GM19238 (cell line): ENCODE data around the gene MOCOS.
"Not testable (repeated sequence)": the region's sequence is repeated elsewhere in the genome, so short reads cannot be mapped to it uniquely, and the experiment has no call there.

Experiments
- DNase-seq: peaks from one replicate; pipeline ENCODE4 v3.0.0; 2011; ENCODE audit warnings: low spot score; ENCODE audit not compliant: insufficient read length

MOCOS gene

DNA sequence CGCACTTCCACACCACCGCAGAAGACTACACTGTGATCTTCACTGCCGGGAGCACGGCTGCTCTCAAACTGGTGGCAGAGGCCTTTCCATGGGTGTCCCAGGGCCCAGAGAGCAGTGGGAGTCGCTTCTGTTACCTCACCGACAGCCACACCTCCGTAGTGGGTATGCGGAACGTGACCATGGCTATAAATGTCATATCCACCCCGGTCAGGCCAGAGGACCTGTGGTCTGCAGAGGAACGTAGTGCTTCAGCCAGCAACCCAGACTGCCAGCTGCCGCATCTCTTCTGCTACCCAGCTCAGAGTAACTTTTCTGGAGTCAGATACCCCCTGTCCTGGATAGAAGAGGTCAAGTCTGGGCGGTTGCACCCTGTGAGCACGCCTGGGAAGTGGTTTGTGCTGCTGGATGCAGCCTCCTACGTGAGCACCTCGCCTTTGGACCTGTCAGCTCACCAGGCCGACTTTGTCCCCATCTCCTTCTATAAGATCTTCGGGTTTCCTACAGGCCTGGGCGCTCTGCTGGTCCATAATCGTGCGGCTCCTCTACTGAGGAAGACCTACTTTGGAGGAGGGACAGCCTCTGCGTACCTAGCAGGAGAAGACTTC is 12.5 kb downstream of the MOCOS start:
- DNase-seq: no peak

DNA sequence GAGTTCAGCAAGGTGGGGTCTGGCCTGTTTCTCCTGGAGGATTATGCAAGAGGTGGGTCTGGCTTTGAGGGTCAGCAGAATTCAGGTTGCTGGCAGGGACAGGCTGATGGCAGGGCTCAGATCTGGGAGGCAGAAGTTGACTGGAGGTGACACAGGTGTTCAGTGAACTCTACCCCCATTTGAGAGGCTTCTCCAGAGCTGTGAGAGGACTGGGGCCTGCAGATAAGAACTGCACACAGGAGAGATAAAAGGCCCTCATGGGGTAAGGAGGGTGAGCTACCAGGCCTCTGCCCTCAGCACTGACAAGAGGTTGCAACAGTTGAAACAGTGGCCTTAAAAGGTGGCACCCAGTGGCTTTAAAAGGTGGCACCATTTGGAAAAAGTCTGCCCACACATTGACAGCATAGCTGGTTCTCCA is 13.1 kb downstream of the MOCOS start:
- DNase-seq: no peak

DNA sequence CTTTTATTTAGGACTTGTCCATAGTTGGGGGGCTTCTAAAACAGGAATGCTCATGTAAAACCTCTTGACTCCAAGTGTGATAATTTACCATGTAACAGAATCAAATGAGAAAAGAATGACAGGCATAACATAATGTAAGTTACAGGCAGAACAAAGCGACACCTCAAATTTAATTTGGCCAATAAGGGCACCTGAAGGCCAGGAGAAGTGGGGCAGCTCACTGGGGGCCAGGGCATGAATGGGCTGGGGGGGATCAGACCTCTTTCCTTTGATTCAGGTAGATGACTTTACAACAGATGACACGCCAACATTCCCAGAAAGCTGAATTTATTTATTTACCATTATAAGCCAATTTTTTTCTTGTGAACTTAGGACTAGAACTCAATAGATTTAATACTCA is 14.5 kb downstream of the MOCOS start:
- no peak for DNase-seq

DNA sequence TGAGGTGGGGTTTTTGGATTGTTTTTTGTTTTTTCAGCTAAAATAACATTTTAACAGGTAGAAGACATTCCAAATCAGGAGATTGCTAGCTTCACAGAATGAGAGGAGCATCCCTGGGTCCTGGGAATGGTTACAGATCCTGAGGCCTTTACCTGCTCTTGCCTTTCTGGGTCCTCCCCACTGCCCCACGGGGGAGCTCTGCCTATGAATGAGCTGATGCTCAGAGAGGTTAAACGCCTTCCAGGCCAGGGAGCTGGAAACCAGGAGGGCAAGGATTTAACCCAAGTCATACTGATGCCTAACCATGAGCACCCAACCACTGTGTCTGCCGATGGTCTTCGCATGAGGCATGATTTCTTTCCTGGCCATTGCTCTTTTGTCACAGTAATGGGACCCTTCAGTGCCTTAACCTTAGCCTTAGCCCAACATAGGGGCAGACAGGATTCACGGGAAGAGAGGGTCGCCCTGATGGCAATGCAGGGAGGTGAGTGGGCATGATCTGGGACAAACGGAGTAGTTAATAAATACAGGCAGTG is 16.1 kb downstream of the MOCOS start:
- no peak for DNase-seq

DNA sequence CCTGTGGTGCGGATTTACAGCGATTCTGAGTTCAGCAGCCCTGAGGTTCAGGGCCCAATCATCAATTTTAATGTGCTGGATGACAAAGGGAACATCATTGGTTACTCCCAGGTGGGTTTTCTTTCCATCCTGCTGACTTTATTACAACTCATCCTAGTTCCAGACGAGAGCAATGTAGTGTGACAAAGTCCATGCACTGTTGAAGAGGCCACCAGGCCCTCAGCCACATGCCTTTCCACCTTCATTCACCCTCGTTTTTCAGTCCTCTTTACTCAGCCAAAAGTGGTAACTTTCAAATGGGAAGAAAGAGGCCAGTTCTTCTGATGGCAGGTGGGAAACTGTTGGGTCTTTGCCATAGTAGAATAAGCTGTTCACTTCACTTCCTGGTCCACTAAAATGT is 17.9 kb downstream of the MOCOS start:
- DNase-seq: no peak

DNA sequence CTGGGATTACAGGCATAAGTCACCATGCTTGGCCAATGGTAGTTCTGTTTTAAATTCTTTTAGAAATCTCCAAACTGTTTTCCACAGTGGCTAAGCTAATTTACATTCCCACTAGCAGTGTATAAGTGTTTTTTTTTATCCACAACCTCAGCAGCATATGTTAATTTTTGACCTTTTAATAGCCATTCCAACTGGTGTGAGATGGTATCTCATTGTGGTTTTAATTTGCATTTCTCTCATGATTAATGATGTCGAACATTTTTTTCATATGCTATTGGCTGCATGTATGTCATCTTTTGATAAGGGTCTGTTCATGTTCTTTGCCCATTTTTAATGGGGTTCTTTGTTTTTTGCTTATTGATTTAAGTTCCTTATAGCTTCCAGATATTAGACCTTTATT is 20.0 kb downstream of the MOCOS start:
- no peak for DNase-seq

DNA sequence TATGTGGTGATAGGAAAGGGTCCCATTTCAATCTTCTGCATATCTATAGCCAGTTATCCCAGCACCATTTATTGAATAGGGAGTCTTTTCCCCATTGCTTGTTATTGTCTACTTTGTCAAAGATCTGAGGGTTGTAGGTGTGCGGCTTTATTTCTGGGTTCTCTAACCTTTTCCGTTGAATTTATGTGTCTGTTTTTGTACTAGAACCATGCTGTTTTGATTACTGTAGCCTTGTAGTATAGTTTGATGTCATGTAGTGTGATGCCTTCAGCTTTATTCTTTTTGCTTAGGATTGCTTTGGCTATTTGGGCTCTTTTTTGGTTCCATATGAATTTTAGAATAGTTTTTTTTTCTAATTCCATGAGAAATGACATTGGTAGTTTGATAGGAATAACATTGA is 20.7 kb downstream of the MOCOS start:
- not testable (repeated sequence) for DNase-seq

DNA sequence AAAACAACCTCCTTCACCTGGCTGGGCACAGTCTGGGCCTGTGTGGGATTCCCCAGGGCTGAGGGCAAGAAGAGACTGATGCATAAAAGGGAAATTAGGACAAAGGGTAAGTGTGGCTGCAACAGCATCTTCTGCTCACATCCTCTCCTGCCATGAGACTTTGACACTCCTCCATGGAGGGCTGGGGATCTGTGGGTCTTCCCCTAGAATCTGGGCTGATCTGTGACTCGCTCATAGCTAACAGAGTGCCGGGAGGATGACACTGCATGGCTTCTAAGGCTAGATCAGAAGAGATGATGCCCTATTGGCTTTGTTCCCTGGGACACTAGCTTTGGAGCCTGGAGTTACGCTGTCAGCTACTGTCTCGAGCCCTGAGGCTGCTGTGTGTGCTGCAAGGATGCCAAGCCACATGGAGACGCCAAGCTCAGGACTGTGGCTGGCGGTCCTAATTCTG is 24.3 kb downstream of the MOCOS start:
- DNase-seq: no peak

DNA sequence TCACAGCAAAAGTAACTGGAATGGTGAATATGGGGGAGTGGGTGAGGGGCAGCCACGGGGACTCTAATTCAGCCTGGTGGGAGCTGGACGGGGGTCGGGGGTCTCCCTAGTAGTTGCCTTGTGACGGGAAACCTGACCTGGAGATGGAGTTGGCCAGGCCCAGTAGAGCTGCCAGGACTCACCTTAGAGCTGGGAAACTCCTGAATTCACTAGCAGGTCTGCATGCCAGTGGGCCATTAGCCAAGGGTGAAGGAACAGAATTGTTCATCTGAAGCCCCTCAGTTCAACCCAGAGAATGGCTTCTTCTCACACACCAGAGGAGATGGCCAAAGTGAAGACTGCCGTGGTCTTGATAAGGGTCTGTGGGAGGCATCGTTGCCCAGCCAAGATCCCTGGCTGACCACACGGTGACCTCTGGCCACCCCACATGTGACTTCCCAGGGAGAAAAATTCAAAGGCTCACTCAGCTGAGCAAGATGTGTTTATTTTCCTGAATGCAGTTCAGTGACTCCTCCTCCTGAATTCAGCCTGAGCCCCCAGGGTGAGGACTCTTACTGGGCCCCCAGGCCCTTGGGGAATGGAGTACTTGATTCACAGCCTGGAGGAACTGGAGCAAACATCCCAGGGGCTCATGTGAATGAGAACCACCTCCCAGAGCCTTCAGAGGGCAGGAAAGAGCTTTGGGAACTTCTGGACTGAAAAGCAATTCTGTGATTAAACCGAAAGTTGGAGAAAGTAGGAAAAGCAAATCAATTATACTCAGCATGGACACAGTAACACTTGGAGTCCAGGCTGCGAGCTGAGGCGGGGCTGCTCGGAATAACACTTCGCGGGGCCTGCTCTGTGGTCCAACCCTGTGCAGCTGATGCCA is 25.2 kb downstream of the MOCOS start:
- DNase-seq: no peak

DNA sequence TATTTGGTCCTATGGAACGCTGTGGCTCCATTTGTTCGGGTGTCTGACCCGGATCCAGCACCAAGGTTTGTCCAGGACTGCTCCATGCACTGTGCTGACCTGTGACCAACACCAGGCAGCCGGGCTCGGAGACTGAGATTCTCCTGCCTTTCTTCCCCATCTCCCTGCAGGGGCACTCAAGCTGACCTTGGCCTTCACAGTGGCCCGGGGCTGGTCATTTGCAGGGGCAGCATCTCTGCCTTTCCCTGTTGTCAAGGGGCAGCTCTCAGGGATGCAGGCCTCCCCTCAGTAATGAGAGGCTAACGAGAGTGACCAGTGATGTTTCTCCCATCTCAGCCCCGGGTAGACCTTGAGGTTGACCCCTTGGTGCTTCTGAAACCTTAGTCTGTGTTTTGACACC is 27.5 kb downstream of the MOCOS start:
- DNase-seq: no peak

DNA sequence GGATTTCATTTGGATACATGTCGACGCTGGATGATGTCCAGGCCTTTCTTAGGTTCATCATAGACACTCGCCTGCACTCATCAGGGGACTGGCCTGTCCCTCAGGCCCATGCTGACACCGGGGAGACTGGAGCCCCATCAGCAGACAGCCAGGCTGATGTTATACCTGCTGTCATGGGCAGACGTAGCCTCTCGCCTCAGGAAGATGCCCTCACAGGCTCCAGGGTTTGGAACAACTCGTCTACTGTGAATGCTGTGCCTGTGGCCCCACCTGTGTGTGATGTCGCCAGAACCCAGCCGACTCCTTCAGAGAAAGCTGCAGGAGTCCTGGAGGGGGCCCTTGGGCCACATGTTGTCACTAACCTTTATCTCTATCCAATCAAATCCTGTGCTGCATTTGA is 28.3 kb downstream of the MOCOS start:
- no peak for DNase-seq

DNA sequence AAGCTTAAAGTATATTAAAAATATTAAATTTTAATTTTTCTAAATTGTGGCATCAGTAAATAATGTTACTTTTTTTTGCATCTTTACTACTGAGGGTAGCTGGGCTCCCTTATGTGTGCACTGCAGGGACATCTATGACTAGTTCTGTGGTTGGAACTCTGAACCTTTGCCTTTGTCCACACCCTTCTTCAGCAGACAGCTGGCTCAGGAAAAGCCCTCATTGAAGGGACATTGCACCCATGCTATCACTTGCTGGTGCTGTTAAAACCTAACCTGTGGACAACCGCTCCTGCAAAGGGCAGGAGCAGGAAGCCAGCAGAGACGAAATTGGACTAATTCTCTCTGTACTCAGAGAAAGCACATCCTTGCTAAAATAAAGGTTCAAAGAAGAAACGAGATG is 30.1 kb downstream of the MOCOS start:
- no peak for DNase-seq

DNA sequence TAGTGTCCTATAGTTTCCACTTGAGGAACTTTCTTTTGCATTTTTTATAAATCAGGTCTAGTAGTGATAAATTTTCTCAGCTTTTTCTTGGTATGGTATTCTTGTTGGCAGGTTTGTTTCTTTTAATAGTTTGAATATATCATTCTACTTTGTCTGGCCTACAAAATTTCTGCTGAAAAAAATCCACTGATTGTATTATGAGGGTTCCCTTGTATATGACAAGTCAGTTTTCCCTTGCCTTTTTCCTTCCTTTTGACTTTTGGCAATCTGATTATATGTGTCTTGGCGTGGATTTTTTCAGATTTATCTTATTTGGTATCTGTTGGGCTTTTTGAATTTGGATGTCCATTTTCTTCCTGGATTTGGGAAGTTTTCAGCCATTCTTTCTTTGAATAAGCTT is 41.9 kb downstream of the MOCOS start:
- DNase-seq: no peak

DNA sequence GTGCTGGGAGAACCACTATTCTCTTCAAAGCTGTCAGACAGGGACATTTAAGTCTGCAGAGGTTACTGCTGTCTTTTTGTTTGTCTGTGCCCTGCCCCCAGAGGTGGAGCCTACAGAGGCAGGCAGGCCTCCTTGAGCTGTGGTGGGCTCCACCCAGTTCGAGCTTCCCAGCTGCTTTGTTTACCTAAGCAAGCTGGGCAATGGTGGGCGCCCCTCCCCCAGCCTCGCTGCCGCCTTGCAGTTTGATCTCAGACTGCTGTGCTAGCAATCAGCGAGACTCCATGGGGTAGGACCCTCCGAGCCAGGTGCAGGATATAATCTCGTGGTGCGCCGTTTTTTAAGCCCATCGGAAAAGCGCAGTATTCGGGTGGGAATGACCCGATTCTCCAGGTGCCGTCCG is 53.2 kb downstream of the MOCOS start:
- not testable (repeated sequence) for DNase-seq

DNA sequence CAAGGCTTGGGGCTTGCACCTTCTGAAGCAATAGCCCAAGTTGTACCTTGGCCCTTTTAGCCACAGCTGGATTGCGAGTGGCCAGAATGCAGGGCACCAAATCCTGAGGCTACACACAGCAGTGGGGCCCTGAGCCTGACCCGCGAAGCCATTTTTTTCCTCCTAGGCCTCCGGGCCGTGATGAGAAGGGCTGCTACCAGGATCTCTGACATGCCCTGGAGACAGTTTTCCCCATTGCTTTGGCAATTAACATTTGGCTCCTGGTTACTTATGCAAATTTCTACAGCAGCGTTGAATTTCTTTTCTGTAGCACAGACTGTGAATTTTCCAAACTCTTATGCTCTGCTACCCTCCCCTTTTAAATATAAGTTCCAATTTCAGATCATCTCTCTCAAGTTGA is 54.5 kb downstream of the MOCOS start:
- DNase-seq: no peak

DNA sequence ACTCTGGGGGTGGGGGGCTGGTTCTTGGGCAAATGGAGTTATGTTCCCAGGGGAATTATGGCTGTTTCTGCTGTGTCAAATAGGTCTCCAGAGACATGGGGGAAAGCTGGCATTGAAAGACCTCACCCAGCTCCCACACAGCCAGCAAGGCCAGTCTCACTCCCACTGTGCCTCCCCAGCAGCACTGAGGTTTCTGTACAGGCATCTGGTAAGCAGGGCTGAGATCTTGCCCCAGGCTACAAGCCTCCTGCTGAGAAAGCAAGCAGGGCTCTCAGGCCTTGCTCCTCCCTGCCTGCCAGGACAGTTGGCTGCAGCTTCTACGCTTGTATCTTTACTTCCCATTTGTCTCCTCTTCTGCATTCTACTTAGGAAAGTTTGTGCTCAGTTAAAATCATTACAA is 59.7 kb downstream of the MOCOS start:
- DNase-seq: no peak

DNA sequence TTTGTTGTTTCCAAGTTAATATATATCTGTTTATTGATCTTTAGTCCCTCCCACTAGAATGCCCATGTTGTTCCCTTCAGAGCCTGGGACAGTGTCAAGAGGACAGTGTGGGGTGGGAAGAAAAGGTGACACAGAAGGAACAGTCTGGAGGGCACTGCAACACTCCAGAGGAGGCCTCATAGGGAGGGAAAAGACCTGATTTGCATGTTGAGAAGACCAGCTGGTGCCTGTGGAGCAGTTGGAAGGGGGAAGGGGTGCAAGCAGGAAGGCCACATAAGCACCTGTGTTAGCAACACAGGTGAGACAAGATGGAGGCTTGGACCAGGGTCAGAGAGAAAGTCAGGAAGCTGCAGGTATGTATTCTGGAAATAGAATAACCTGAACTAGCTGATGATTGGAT is 62.1 kb downstream of the MOCOS start:
- no peak for DNase-seq

DNA sequence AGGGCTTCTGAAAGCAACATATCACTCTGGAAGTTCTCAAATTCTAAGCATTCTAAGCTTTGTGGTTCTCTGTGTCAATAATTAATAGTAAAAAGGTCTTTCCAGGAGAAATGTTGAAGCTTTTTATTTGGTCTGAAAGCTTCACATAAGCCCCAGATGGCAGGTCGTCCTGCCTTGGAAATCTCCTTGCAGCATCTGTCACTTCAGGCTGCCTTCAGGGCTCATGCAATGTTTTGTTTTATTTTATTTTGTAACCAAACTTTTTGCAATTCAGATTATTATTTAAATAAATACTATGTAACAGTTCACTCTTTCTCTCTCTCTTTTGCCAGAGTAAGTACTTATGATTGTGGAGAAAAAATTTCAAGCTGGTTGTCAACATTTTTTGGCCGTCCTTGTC is 63.5 kb downstream of the MOCOS start:
- DNase-seq: no peak

DNA sequence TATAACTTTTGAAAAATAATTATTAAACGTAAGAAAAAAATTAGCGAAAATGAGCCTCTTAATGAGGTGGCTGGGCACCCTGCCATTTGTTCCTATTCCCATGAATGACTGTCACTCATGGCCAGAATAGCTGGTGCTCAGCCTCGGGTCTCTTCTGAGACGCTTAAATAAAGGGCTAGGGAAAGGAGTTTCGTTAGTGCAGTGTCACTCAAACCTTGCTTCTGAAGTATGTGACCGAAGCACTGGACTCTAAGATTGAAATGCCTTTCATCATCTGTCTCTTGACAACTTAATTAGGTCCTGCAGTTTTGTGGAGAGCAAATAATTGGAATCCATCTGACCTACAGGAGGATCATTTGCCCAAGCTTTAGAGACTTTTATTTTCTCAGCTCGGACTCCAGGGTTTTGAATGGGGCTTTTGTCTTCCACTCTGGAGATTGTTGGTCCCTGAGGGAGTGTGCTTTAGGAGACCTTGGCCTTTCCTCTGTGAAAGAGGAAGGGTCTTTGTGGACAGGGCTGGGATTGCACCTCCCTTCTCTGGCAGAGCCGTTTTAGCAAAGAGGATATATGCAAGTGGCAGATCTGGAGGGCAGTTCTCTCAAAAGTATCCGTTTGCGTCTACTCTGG is 67.9 kb downstream of the MOCOS start:
- no peak for DNase-seq

DNA sequence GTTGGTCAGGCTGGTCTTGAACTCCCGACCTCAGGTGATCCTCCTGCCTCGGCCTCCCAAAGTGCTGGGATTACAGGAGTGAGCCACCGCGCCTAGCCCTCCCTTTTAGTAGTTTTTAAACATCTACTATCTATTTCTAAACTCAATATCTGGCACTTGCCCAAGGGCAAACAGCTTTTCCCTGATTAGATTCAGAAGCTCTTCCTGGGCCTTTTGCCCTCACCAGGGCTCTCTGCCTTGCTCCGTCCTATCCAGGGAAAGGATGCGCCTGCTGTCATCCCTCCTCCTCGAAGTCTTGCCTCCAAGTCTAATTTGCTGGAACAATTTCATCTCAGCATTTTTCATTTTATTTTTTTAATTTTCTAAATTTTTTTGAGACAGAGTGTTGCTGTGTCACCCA is 68.8 kb downstream of the MOCOS start:
- no peak for DNase-seq

DNA sequence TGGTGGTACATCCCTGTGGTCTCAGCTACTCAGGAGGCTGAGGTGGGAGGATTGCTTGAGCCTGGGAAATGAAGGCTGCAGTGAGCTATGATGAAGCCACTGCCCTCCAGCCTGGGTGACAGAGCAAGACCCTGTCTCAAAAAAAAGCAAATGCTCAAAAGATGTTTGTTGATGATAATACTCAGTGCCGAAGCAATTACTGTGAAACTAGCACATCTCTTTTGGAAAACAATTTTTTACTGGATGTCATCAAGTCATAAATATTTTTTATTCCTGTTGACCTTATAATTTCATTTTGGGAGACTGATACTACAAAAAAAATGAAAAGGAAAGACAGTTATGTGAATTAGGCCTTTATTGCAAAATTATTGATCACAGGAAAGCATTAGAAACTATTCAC is 75.7 kb downstream of the MOCOS start:
- no peak for DNase-seq

DNA sequence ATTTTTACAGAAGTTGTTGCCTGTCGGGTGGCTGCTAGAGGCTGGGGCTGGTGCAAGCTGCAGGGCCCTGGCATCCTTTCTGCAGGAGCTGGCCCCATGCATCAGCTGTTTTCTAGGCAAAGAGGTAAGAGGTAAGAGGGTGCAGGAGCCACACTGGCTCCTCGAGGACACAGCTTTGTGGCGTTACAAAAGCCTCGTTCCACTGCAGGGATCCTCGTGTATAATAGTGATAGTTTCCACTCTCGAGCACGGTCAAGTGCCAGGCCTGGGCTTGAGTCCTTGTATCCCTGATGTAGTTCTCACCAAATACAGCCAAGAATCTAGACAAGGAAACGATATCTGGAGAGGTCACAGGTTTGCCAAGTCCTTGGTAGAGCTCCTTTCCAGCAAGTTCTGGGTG is 77.0 kb downstream of the MOCOS start:
- no peak for DNase-seq
